Measurements from ENCODE around the gene KLK6.

Gene KLK6

DNA sequence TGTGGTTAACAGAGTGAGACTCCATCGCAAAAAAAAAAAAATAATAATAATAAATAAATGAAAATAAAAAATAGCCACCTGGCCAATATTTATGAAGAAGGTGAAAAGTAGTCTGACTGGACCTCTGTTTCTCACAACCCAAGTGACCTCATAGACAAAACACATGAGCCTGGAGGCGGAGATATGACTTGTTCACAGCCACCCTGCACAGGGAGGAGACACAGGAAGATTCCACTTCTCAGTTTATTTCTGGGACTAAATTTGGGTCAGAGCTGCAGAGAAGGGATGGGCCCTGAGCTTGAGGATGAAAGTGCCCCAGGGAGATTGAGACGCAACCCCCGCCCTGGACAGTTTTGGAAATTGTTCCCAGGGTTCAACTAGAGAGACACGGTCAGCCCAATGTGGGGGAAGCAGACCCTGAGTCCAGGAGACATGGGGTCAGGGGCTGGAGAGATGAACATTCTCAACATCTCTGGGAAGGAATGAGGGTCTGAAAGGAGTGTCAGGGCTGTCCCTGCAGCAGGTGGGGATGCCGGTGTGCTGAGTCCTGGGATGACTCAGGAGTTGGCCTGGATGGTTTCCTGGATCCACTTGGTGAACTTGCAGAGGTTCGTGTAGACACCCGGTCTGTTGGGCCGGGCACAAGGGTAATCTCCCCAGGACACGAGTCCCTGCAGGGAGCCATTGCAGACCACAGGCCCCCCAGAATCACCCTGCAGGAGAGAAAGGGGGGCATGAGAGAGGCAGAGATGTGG, 26.1 kb downstream of the KLK6 start:
- Mint-ChIP-seq H3K27me3 (ENCODE audit: low read depth) (peaks cover 26% of the 10 kb centered on the region), H3K4me1 (no peaks in the 10 kb centered on the region), H3K4me3 (no peak overlapping the region), H3K27ac (no peak overlapping the region), H3K36me3 (ENCODE audit: low read depth) (no peaks in the 10 kb centered on the region), H3K9me3 (peaks cover 7% of the 10 kb centered on the region)
- TF ChIP-seq, protein P1, sequence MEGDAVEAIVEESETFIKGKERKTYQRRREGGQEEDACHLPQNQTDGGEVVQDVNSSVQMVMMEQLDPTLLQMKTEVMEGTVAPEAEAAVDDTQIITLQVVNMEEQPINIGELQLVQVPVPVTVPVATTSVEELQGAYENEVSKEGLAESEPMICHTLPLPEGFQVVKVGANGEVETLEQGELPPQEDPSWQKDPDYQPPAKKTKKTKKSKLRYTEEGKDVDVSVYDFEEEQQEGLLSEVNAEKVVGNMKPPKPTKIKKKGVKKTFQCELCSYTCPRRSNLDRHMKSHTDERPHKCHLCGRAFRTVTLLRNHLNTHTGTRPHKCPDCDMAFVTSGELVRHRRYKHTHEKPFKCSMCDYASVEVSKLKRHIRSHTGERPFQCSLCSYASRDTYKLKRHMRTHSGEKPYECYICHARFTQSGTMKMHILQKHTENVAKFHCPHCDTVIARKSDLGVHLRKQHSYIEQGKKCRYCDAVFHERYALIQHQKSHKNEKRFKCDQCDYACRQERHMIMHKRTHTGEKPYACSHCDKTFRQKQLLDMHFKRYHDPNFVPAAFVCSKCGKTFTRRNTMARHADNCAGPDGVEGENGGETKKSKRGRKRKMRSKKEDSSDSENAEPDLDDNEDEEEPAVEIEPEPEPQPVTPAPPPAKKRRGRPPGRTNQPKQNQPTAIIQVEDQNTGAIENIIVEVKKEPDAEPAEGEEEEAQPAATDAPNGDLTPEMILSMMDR (IDR thresholded peaks at IDR 0.05; ENCODE audit: unreplicated experiment in 3 of 3), result no peak

DNA sequence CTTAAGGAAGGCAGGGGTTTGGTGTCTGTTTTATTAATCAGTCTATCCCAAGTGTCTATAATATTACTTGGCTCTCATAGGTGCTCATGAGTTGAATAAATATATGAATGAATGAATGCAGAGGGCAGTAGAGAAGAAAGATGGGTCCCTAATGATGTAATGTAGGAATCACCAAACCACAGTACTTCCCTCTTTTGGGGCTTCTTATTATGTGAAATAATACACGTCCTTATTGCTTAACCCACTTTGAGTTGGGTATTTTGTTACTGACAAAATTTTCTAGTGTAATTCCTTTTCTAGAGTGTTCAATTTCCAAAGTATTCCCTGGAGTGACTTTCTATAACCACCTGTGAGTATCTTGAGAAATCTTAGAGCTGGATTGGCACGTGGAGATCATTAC, 29.8 kb downstream of the KLK6 start:
- Mint-ChIP-seq H3K27ac (no peak overlapping the region), H3K4me3 (no peak overlapping the region), H3K27me3 (ENCODE audit: low read depth) (peaks cover 37% of the 10 kb centered on the region), H3K9me3 (peaks cover 7% of the 10 kb centered on the region), H3K36me3 (ENCODE audit: low read depth) (no peaks in the 10 kb centered on the region), H3K4me1 (no peaks in the 10 kb centered on the region)
- TF ChIP-seq, protein P1 (IDR thresholded peaks at IDR 0.05; ENCODE audit: unreplicated experiment in 3 of 3), result no peak

DNA sequence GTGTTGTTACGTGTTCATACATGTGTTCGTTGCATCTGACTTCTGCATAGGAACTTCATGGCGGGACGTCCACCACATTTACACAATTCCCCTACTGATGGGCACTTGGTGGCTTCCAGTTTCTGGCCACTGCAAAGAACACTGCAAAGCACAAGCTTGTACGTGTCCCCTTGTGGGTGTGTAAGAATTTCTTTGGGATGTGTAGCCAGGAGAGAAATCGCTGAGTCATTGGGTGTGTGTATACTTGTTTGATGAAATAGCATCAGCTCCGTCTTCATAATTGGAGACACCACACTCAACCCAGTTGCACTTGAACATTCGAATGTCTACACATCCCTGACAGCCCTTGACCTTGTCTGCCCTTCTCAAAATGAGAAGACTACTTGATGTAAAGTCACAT, 35.8 kb downstream of the KLK6 start:
- TF ChIP-seq, protein P1 (IDR thresholded peaks at IDR 0.05; ENCODE audit: unreplicated experiment in 3 of 3), result no peak
- Mint-ChIP-seq H3K36me3 (ENCODE audit: low read depth) (no peaks in the 10 kb centered on the region), H3K9me3 (no peaks in the 10 kb centered on the region), H3K27me3 (ENCODE audit: low read depth) (peaks cover 52% of the 10 kb centered on the region), H3K27ac (no peak overlapping the region), H3K4me3 (no peak overlapping the region), H3K4me1 (no peaks in the 10 kb centered on the region)

DNA sequence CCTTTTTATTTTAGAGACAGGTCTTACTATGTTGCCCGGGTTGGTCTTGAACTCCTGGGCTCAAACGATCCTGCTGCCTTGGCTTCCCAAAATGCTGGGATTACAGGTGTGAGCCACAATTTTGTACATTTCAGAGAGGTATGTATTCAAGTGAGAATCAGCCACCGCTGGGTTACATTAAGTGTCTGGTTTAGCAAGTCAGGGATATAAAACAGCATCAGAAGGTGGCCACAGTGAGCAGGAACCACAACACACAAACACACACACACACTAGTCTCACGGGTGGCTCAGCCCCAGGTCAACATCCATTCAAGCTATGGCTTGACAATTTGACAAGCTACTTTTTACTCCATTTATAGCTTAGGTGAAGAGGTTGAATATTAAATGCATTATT, 36.7 kb downstream of the KLK6 start:
- Mint-ChIP-seq H3K36me3 (ENCODE audit: low read depth) (no peaks in the 10 kb centered on the region), H3K9me3 (no peaks in the 10 kb centered on the region), H3K4me1 (no peaks in the 10 kb centered on the region), H3K27ac (no peak overlapping the region), H3K4me3 (no peak overlapping the region), H3K27me3 (ENCODE audit: low read depth) (peaks cover 51% of the 10 kb centered on the region)
- TF ChIP-seq, protein P1 (IDR thresholded peaks at IDR 0.05; ENCODE audit: unreplicated experiment in 3 of 3), result no peak

GRCh38 chr19:50932018-50932689, 37.2 kb downstream of the KLK6 start:
- Mint-ChIP-seq H3K4me3 (no peak overlapping the region), H3K9me3 (no peaks in the 10 kb centered on the region), H3K27me3 (ENCODE audit: low read depth) (peaks cover 46% of the 10 kb centered on the region), H3K4me1 (no peaks in the 10 kb centered on the region), H3K36me3 (ENCODE audit: low read depth) (no peaks in the 10 kb centered on the region), H3K27ac (no peak overlapping the region)
- TF ChIP-seq, protein P1 (IDR thresholded peaks at IDR 0.05; ENCODE audit: unreplicated experiment in 3 of 3), result no peak

GRCh38 chr19:50931023-50931422, 38.4 kb downstream of the KLK6 start:
- H3K9me3 Mint-ChIP-seq, result no peaks in the 10 kb centered on the region
- H3K4me3 Mint-ChIP-seq, result no peak overlapping the region
- H3K36me3 Mint-ChIP-seq (ENCODE audit: low read depth), result no peaks in the 10 kb centered on the region
- peaks cover 44% of the 10 kb centered on the region for H3K27me3 Mint-ChIP-seq (ENCODE audit: low read depth)
- TF ChIP-seq, protein P1 (IDR thresholded peaks at IDR 0.05; ENCODE audit: unreplicated experiment in 3 of 3), result no peak
- no peak overlapping the region for H3K27ac Mint-ChIP-seq
- H3K4me1 Mint-ChIP-seq, result no peaks in the 10 kb centered on the region

Data from nephron (organoid).